ENCODE data around the gene MAD1L1. TPM values are rescaled to one million over a fixed set of nuclear protein-coding genes. Genes with fewer than 3 reads are reported as not detected.

MAD1L1 gene
- total and polyA plus RNA-seq, 2 of the 13 experiments (the other 11 are each of a cell fraction or from before 2014, with no cell fraction given), result 17.4 to 64.7 TPM

DNA sequence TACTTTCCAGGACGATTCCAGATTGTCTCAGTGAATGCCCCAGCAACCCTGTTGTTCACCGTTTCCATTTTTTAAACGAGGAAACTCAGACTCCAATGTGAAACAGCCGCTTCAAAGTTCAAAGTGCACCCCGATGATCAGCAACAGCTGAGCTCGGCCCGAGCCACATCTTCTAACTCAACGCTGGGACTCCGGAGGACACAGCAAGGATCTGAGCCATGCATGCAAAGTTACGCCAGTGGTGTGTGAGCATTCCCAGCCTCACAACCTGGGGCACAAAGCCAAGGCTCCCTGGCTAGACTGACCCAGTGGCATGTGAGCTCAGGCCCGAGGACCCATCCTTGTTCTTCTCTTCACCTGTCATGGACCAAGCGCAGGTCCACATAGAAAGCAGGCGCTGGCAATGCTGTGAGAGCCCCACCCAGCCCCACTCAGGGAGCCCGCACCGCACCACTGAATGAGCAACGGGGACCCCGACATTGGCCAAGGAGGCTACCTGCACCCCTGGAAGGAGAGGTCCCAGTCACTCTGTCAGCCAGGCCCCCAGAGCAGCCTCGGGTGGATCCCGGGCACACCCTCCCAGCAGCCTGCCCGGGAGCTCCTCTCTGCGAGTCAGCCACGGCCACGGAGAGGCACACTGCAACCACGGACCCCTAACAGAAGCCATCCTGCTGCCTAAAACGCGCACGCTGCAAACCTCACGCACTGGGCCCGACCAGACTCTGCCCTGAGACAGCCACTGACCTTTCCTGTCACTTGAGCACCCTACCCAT, 82.9 kb downstream of the MAD1L1 start (continued):
- no peak for TF ChIP-seq ZNF383 (CRISPR knock-in tag; IDR thresholded peaks at IDR 0.05; ENCODE audit: borderline replicate concordance)
- TF ChIP-seq, protein P1, sequence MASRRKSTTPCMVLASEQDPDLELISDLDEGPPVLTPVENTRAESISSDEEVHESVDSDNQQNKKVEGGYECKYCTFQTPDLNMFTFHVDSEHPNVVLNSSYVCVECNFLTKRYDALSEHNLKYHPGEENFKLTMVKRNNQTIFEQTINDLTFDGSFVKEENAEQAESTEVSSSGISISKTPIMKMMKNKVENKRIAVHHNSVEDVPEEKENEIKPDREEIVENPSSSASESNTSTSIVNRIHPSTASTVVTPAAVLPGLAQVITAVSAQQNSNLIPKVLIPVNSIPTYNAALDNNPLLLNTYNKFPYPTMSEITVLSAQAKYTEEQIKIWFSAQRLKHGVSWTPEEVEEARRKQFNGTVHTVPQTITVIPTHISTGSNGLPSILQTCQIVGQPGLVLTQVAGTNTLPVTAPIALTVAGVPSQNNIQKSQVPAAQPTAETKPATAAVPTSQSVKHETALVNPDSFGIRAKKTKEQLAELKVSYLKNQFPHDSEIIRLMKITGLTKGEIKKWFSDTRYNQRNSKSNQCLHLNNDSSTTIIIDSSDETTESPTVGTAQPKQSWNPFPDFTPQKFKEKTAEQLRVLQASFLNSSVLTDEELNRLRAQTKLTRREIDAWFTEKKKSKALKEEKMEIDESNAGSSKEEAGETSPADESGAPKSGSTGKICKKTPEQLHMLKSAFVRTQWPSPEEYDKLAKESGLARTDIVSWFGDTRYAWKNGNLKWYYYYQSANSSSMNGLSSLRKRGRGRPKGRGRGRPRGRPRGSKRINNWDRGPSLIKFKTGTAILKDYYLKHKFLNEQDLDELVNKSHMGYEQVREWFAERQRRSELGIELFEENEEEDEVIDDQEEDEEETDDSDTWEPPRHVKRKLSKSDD (CRISPR knock-in tag; IDR thresholded peaks at IDR 0.05; ENCODE audit: low read depth), result no peak; the same call in 1 of the 2 replicates
- no peak for TF ChIP-seq JUND (CRISPR knock-in tag; IDR thresholded peaks at IDR 0.05)
- TF ChIP-seq, protein P2, sequence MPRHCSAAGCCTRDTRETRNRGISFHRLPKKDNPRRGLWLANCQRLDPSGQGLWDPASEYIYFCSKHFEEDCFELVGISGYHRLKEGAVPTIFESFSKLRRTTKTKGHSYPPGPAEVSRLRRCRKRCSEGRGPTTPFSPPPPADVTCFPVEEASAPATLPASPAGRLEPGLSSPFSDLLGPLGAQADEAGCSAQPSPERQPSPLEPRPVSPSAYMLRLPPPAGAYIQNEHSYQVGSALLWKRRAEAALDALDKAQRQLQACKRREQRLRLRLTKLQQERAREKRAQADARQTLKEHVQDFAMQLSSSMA (CRISPR knock-in tag; IDR thresholded peaks at IDR 0.05), result no peak
- no peak for TF ChIP-seq SRSF9 (IDR thresholded peaks at IDR 0.05; ENCODE audit: borderline replicate concordance, insufficient read depth, low read depth, low read length, poor library complexity, severe bottlenecking)
- TF ChIP-seq ZNF432 (CRISPR knock-in tag; IDR thresholded peaks at IDR 0.05; ENCODE audit: borderline replicate concordance), result no peak
- no peak for TF ChIP-seq ATF7 (IDR thresholded peaks at IDR 0.05)
- no peak for TF ChIP-seq ATF7 (CRISPR knock-in tag; IDR thresholded peaks at IDR 0.05)
- no peak for TF ChIP-seq SOX13 (IDR thresholded peaks at IDR 0.05)
- no peak for TF ChIP-seq SOX13 (CRISPR knock-in tag; conservative IDR thresholded peaks at IDR 0.05 in 1 of 2, IDR thresholded peaks at IDR 0.05 in 1 of 2)
- TF ChIP-seq RXRB (CRISPR knock-in tag; IDR thresholded peaks at IDR 0.05; ENCODE audit: borderline replicate concordance), result no peak
- TF ChIP-seq ZNF230 (CRISPR knock-in tag; IDR thresholded peaks at IDR 0.05), result no peak
- peak; percentile 52; the same call in 1 of the 2 replicates for TF ChIP-seq ZNF546 (CRISPR knock-in tag; conservative IDR thresholded peaks at IDR 0.05)
- no peak for TF ChIP-seq HDAC6 (IDR thresholded peaks at IDR 0.05; ENCODE audit: low read depth, low read length)
- no peak for TF ChIP-seq ZNF430 (CRISPR knock-in tag; IDR thresholded peaks at IDR 0.05)
- TF ChIP-seq ZNF232 (CRISPR knock-in tag; IDR thresholded peaks at IDR 0.05; ENCODE audit: borderline replicate concordance), result no peak
- no peak for TF ChIP-seq HOXD1 (CRISPR knock-in tag; IDR thresholded peaks at IDR 0.05)
- TF ChIP-seq TCF7 (IDR thresholded peaks at IDR 0.05; ENCODE audit: low read depth), result no peak
- TF ChIP-seq ZBTB7A (CRISPR knock-in tag; IDR thresholded peaks at IDR 0.05), result no peak
- TF ChIP-seq ZNF772 (CRISPR knock-in tag; IDR thresholded peaks at IDR 0.05), result peak; percentile 8; the same call in 1 of the 2 replicates
- TF ChIP-seq RARA (CRISPR knock-in tag; IDR thresholded peaks at IDR 0.05), result no peak
- TF ChIP-seq, protein P3, sequence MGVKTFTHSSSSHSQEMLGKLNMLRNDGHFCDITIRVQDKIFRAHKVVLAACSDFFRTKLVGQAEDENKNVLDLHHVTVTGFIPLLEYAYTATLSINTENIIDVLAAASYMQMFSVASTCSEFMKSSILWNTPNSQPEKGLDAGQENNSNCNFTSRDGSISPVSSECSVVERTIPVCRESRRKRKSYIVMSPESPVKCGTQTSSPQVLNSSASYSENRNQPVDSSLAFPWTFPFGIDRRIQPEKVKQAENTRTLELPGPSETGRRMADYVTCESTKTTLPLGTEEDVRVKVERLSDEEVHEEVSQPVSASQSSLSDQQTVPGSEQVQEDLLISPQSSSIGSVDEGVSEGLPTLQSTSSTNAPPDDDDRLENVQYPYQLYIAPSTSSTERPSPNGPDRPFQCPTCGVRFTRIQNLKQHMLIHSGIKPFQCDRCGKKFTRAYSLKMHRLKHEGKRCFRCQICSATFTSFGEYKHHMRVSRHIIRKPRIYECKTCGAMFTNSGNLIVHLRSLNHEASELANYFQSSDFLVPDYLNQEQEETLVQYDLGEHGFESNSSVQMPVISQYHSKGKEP (CRISPR knock-in tag; IDR thresholded peaks at IDR 0.05), result no peak

All from HepG2 (cell line).